K562 (cell line): ENCODE results near the gene OBSL1. TPM values are rescaled to one million over a fixed set of nuclear protein-coding genes. Genes with fewer than 3 reads are reported as not detected.

Experiments used
- ATF7 ChIP-seq: fragments of 450-650 bp; IDR thresholded peaks from 2 replicates; pipeline ENCODE4 v1.7.1; 2014; ENCODE audit warnings: mild to moderate bottlenecking, moderate library complexity
- CHD1 ChIP-seq: fragments of 200-600 bp; sonication (generic); IDR thresholded peaks from one replicate; pipeline ENCODE4 v1.6.1; 2012; ENCODE audit warnings: mild to moderate bottlenecking, moderate library complexity, low read length, inconsistent platforms
- CREM ChIP-seq: IDR thresholded peaks from 2 replicates; pipeline ENCODE4 v1.6.1; 2014; ENCODE audit warnings: antibody characterized with exemption, low read depth
- ETV1 ChIP-seq: fragments of 450-650 bp; conservative IDR thresholded peaks from 2 replicates; pipeline ENCODE4 v1.6.1; 2016; ENCODE audit warnings: missing genetic modification characterization, control low read depth, low read depth, missing compliant biosample characterization
- ETV5 ChIP-seq: sonication (generic); formaldehyde crosslinking; IDR thresholded peaks from 2 replicates; pipeline ENCODE4 v1.4.0; 2020; ENCODE audit warnings: low read depth, mild to moderate bottlenecking, missing genetic modification reagents
- FOSL1 ChIP-seq: fragments of 200-800 bp; sonication (Bioruptor generic); conservative IDR thresholded peaks from 2 replicates; pipeline ENCODE4 v1.6.1; 2016; ENCODE audit warnings: missing genetic modification characterization, missing compliant biosample characterization
- HCFC1 ChIP-seq: IDR thresholded peaks from 2 replicates; pipeline ENCODE4 v1.6.1; 2012; ENCODE audit warnings: low read depth, low read length, improper control_type of control experiment
- HNRNPL ChIP-seq: fragments of 200-400 bp; formaldehyde crosslinking; IDR thresholded peaks from 2 replicates; pipeline ENCODE4 v1.6.1; 2017; ENCODE audit warnings: low read depth, mild to moderate bottlenecking, low read length
- NONO ChIP-seq, 2 experiments: fragments of 200-400 bp in 1 of 2; fragments of 450-650 bp in 1 of 2; formaldehyde crosslinking in 1 of 2; IDR thresholded peaks; 2 replicates each; pipeline ENCODE4 v1.6.1; 2017; ENCODE audit warnings: low read depth in 2 of 2, mild to moderate bottlenecking in 2 of 2, moderate library complexity in 2 of 2, low read length in 1 of 2
- RBM25 ChIP-seq: fragments of 200-400 bp; formaldehyde crosslinking; IDR thresholded peaks from 2 replicates; pipeline ENCODE4 v1.6.1; 2018; ENCODE audit warnings: low read length, low read depth, moderate library complexity; ENCODE audit not compliant: severe bottlenecking
- RBM34 ChIP-seq: fragments of 200-400 bp; formaldehyde crosslinking; IDR thresholded peaks from 2 replicates; pipeline ENCODE4 v1.6.1; 2018; ENCODE audit warnings: low read length, borderline replicate concordance; ENCODE audit not compliant: insufficient read depth
- SUPT5H ChIP-seq: fragments of 450-650 bp; IDR thresholded peaks from 2 replicates; pipeline ENCODE4 v1.6.1; 2016
- ZNF764 ChIP-seq: fragments of 250-450 bp; sonication (Bioruptor Pico); IDR thresholded peaks from 2 replicates; pipeline ENCODE4 v1.4.0; 2020; ENCODE audit warnings: low read depth, mild to moderate bottlenecking, moderate library complexity
- polyA plus RNA-seq, 8 experiments: library from polyadenylated mRNA; depleted of rRNA in 4 of 8; stranded (reverse) in 5 of 8; unstranded in 3 of 8; fragments of >200 nt; fragmentation: Nextera tagmentation in 2 of 8; fragmentation: Illumina TruSeq in 1 of 8; extraction: Ambion mirVana in 2 of 8; extraction: Trizol in 1 of 8; gene quantifications; 2 replicates each; pipeline versions ENCODE4 v1.2.1 to v1.2.3, GENCODE V29; 2011 to 2014; ENCODE audit warnings: inconsistent platforms in 1 of 8, missing spikeins in 1 of 8
- total RNA-seq, 7 experiments: library from RNA; depleted of rRNA in 6 of 7; stranded (reverse); fragments of >200 nt in 6 of 7; fragmentation: Illumina TruSeq in 2 of 7; extraction: Trizol in 2 of 7; gene quantifications; 2 replicates each; pipeline versions ENCODE4 v1.2.1 to v1.2.3, GENCODE V29; 2011 to 2021; ENCODE audit warnings: low replicate concordance in 1 of 7
- TF ChIP-seq, protein P1 (sequence below), 2 experiments: IDR thresholded peaks; 2 replicates each; pipeline ENCODE4 v1.6.1; 2012; ENCODE audit warnings: improper control_type of control experiment in 2 of 2, low read depth in 2 of 2, low read length in 2 of 2, borderline replicate concordance in 1 of 2
- TF ChIP-seq, protein P2 (sequence below): fragments of 250-450 bp; sonication (Bioruptor Pico); IDR thresholded peaks from 2 replicates; pipeline ENCODE4 v1.8.0; 2022; ENCODE audit warnings: inconsistent platforms, mild to moderate bottlenecking, moderate library complexity, borderline replicate concordance
- TF ChIP-seq, protein P3 (sequence below): fragments of 250-450 bp; sonication (Bioruptor Pico); IDR thresholded peaks from 2 replicates; pipeline ENCODE4 v1.9.0; 2021; ENCODE audit warnings: mild to moderate bottlenecking, inconsistent platforms
- TF ChIP-seq, protein P4 (sequence below), 2 experiments: IDR thresholded peaks; 2 replicates each; pipeline ENCODE4 v1.6.1; 2011; ENCODE audit warnings: borderline replicate concordance in 1 of 2, control low read depth in 1 of 2, low read depth in 1 of 2, low read length in 1 of 2, mild to moderate bottlenecking in 1 of 2, mixed read lengths in 1 of 2, moderate library complexity in 1 of 2; ENCODE audit not compliant: insufficient read depth in 1 of 2, insufficient read length in 1 of 2, poor library complexity in 1 of 2, severe bottlenecking in 1 of 2; ENCODE audit errors: extremely low read depth in 1 of 2

OBSL1 gene
- total and polyA plus RNA-seq, 9 of the 15 experiments (the other 6 are each of a cell fraction or from before 2014, with no cell fraction given): 1.2 to 26.6 (median 8.6) TPM

DNA sequence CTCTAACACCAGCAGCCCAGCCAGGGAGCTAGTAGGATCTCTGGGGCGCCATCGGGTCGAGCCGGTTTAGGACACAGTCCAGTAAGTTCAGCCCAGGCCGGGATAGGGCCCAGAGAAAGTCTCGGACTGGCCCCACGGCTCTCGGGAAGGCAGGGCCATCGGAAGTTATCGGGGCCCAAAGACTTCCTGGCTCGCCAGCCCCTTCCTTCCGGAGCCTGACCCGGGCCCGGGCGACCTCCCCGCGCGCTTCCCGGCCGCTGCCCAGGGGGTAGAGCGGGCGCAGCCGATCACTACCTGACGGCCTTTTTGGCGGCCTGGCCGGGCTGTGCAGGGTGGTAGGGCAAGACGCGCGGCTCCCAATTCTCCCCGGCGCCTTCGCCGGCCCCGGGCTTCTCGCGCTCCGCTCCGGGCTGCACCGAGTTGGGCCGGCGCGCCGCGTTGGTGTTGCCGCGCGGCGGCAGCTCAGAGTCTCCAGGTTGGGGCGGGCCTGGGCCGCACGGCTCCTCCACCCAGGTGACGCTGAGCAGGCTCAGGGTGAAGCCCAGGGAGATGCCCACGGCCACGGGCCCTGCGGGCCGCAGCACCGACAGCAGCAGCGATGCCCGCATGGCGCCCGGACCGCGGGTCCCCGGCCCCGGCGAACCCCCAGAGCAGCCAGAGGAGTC lies 28.3 kb downstream of the OBSL1 start (continued):
- TF ChIP-seq, protein P1, sequence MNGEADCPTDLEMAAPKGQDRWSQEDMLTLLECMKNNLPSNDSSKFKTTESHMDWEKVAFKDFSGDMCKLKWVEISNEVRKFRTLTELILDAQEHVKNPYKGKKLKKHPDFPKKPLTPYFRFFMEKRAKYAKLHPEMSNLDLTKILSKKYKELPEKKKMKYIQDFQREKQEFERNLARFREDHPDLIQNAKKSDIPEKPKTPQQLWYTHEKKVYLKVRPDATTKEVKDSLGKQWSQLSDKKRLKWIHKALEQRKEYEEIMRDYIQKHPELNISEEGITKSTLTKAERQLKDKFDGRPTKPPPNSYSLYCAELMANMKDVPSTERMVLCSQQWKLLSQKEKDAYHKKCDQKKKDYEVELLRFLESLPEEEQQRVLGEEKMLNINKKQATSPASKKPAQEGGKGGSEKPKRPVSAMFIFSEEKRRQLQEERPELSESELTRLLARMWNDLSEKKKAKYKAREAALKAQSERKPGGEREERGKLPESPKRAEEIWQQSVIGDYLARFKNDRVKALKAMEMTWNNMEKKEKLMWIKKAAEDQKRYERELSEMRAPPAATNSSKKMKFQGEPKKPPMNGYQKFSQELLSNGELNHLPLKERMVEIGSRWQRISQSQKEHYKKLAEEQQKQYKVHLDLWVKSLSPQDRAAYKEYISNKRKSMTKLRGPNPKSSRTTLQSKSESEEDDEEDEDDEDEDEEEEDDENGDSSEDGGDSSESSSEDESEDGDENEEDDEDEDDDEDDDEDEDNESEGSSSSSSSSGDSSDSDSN (IDR thresholded peaks at IDR 0.05; ENCODE audit: borderline replicate concordance in 1 of 2, low read depth in 2 of 2, low read length in 2 of 2): peak; percentile 76 to 79; a peak in 1 of 4 replicates
- peak; percentile 68 for TF ChIP-seq ETV1
- TF ChIP-seq RBM25: no peak
- no peak for TF ChIP-seq ZNF764
- no peak for TF ChIP-seq CREM
- peak; percentile 36; the same call in 1 of the 2 replicates for TF ChIP-seq FOSL1 (tag)
- TF ChIP-seq, protein P2, sequence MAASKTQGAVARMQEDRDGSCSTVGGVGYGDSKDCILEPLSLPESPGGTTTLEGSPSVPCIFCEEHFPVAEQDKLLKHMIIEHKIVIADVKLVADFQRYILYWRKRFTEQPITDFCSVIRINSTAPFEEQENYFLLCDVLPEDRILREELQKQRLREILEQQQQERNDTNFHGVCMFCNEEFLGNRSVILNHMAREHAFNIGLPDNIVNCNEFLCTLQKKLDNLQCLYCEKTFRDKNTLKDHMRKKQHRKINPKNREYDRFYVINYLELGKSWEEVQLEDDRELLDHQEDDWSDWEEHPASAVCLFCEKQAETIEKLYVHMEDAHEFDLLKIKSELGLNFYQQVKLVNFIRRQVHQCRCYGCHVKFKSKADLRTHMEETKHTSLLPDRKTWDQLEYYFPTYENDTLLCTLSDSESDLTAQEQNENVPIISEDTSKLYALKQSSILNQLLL (CRISPR knock-in tag): no peak
- TF ChIP-seq ATF7: no peak
- peak; percentile 22; the same call in 1 of the 2 replicates for TF ChIP-seq HCFC1
- 0 out of 4 replicates have a peak, but pooled peaks of 1 of the 2 experiments have one; percentile 27 for TF ChIP-seq NONO (IDR thresholded peaks at IDR 0.05; ENCODE audit: low read depth in 2 of 2, low read length in 1 of 2)
- TF ChIP-seq, protein P3, sequence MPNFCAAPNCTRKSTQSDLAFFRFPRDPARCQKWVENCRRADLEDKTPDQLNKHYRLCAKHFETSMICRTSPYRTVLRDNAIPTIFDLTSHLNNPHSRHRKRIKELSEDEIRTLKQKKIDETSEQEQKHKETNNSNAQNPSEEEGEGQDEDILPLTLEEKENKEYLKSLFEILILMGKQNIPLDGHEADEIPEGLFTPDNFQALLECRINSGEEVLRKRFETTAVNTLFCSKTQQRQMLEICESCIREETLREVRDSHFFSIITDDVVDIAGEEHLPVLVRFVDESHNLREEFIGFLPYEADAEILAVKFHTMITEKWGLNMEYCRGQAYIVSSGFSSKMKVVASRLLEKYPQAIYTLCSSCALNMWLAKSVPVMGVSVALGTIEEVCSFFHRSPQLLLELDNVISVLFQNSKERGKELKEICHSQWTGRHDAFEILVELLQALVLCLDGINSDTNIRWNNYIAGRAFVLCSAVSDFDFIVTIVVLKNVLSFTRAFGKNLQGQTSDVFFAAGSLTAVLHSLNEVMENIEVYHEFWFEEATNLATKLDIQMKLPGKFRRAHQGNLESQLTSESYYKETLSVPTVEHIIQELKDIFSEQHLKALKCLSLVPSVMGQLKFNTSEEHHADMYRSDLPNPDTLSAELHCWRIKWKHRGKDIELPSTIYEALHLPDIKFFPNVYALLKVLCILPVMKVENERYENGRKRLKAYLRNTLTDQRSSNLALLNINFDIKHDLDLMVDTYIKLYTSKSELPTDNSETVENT (CRISPR knock-in tag): 0 out of 2 replicates have a peak, but pooled peaks have one; percentile 1
- 0 out of 2 replicates have a peak, but pooled peaks have one; percentile 63 for TF ChIP-seq ETV5 (CRISPR knock-in tag)
- TF ChIP-seq HNRNPL: peak; percentile 40
- TF ChIP-seq, protein P4, sequence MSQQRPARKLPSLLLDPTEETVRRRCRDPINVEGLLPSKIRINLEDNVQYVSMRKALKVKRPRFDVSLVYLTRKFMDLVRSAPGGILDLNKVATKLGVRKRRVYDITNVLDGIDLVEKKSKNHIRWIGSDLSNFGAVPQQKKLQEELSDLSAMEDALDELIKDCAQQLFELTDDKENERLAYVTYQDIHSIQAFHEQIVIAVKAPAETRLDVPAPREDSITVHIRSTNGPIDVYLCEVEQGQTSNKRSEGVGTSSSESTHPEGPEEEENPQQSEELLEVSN (IDR thresholded peaks at IDR 0.05; ENCODE audit: borderline replicate concordance in 1 of 2, extremely low read depth in 1 of 2, insufficient read depth in 1 of 2, insufficient read length in 1 of 2, low read depth in 1 of 2, low read length in 1 of 2, poor library complexity in 1 of 2, severe bottlenecking in 1 of 2): peak in 1 of 2 experiments; percentile 53
- TF ChIP-seq SUPT5H: 0 out of 2 replicates have a peak, but pooled peaks have one; percentile 16
- 0 out of 2 replicates have a peak, but pooled peaks have one; percentile 50 for TF ChIP-seq RBM34
- TF ChIP-seq CHD1: peak; percentile 72
